ENCODE results near the gene PIAS1.

Gene PIAS1

DNA sequence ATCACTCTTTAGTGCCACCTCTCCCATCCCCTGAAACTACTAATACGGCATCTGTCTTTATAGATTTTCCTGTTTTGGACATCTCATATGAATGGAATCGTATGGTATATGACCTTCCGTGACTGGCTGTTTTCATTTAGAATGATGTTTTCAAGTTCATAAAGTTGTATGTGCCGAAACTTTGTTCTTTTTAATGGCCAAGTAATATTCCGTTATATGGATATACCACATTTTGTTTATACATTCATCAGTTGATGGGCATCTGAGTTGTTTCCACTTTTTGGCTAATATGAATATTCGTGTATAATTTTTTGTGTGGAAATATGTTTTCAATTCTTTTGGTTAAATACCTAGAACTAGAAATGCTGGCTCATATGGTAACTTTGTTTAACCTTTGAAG, 49.5 kb downstream of the PIAS1 start:
- Histone ChIP-seq H3K4me1 (no peaks in the 10 kb centered on the region), H3K9me3 (no peaks in the 10 kb centered on the region), H3K4me3 (ENCODE audit: low read depth, low read length) (no peak overlapping the region), H3K36me3 (no peaks in the 10 kb centered on the region), H3K27me3 (no peaks in the 10 kb centered on the region)
- DNase-seq = no peak
- TF ChIP-seq, protein P1, sequence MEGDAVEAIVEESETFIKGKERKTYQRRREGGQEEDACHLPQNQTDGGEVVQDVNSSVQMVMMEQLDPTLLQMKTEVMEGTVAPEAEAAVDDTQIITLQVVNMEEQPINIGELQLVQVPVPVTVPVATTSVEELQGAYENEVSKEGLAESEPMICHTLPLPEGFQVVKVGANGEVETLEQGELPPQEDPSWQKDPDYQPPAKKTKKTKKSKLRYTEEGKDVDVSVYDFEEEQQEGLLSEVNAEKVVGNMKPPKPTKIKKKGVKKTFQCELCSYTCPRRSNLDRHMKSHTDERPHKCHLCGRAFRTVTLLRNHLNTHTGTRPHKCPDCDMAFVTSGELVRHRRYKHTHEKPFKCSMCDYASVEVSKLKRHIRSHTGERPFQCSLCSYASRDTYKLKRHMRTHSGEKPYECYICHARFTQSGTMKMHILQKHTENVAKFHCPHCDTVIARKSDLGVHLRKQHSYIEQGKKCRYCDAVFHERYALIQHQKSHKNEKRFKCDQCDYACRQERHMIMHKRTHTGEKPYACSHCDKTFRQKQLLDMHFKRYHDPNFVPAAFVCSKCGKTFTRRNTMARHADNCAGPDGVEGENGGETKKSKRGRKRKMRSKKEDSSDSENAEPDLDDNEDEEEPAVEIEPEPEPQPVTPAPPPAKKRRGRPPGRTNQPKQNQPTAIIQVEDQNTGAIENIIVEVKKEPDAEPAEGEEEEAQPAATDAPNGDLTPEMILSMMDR (IDR thresholded peaks at IDR 0.05; ENCODE audit: low read depth, low read length) = no peak

DNA sequence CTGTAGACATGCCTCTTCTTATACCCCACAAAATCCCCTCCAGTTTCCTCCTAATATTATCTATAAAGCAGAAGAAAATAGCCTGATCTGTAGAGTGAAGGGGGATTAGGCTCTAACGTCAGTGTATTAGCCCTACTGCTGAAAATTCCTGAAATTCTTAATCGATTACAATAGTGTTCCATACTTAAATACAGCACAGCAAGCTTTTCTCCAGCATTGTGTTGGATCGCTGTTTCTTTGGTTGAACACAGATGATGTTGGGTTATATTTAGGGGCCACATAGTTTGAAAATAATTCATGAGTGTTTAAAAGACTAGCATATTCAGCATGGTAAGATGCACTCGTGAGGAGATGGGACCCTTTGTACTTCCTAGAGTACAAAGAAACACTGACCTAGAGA, 52.5 kb downstream of the PIAS1 start:
- H3K4me1 ChIP-seq = no peaks in the 10 kb centered on the region
- no peak for DNase-seq
- H3K27me3 ChIP-seq = no peaks in the 10 kb centered on the region
- no peaks in the 10 kb centered on the region for H3K36me3 ChIP-seq
- TF ChIP-seq, protein P1 (IDR thresholded peaks at IDR 0.05; ENCODE audit: low read depth, low read length) = no peak
- no peak overlapping the region for H3K4me3 ChIP-seq (ENCODE audit: low read depth, low read length)
- no peaks in the 10 kb centered on the region for H3K9me3 ChIP-seq

DNA sequence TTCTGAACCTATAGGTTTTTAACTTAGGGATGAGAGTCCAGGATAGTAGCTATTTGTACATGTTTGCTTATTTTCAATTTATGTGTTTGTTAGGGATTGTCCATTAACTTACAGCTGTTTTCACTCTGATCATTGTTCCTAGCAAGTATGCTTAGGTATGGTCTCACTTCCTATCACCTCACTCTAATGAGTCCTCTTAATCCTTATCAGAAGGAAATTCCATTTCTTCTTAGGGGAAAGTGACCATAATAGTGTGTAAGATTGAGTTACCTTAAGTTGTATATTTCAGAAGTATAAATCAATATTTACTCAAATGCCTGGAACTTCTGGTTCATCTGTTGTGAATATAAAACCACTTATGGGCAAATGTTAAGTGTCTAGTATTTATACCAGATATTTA, 53.0 kb downstream of the PIAS1 start:
- H3K9me3 ChIP-seq = no peaks in the 10 kb centered on the region
- no peak for DNase-seq
- no peaks in the 10 kb centered on the region for H3K4me1 ChIP-seq
- no peaks in the 10 kb centered on the region for H3K27me3 ChIP-seq
- no peaks in the 10 kb centered on the region for H3K36me3 ChIP-seq
- no peak overlapping the region for H3K4me3 ChIP-seq (ENCODE audit: low read depth, low read length)
- TF ChIP-seq, protein P1 (IDR thresholded peaks at IDR 0.05; ENCODE audit: low read depth, low read length) = no peak

DNA sequence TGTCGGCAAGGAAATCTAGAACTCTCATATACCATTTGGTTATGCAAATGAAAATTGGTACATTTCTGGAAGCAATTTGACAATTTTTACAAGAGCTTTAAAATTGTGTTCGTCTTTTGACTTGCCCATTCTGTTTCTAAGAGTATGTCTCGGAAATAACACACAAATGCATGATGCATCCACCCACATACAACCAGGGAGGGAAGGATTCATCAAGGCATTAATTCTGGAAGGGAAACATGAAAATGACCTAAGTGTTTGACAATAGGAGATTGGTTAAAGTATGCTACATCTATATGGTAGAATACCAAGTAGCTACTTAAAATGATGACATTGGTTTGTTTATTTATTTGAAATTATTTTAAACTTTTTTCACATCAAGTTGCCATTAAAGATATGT, 58.6 kb downstream of the PIAS1 start:
- Histone ChIP-seq H3K4me3 (ENCODE audit: low read depth, low read length) (no peak overlapping the region), H3K4me1 (peaks cover 5% of the 10 kb centered on the region; the same call in 1 of the 2 replicates)

DNA sequence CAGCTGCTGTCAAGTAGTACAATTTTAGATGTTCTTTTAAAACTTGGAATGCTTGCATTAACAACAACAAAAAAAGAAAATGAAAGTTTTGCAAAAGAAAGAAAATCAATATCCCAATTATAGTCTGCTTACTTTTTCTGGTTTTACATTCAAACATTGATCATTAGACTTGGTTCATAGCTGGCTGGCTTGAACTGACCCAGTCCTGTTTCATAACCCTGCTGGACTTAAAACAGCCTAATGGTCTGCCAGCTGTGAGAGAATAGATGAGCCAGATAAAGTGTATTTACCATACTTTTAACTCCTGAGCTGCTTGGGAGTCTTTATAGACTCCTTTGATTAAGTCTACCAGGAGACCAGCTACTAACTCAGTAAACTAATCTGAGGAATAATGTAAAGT, 59.2 kb downstream of the PIAS1 start:
- Histone ChIP-seq H3K36me3 (no peaks in the 10 kb centered on the region), H3K27me3 (no peaks in the 10 kb centered on the region), H3K9me3 (no peaks in the 10 kb centered on the region), H3K4me3 (ENCODE audit: low read depth, low read length) (no peak overlapping the region), H3K4me1 (peaks cover 5% of the 10 kb centered on the region; the same call in 1 of the 2 replicates)
- DNase-seq = no peak
- TF ChIP-seq, protein P1 (IDR thresholded peaks at IDR 0.05; ENCODE audit: low read depth, low read length) = no peak

More for the DNA sequence above, 58.6 kb downstream of the PIAS1 start:
- DNase-seq = no peak
- TF ChIP-seq, protein P1 (IDR thresholded peaks at IDR 0.05; ENCODE audit: low read depth, low read length) = no peak
- Histone ChIP-seq H3K9me3 (no peaks in the 10 kb centered on the region), H3K36me3 (no peaks in the 10 kb centered on the region), H3K27me3 (no peaks in the 10 kb centered on the region)

DNA sequence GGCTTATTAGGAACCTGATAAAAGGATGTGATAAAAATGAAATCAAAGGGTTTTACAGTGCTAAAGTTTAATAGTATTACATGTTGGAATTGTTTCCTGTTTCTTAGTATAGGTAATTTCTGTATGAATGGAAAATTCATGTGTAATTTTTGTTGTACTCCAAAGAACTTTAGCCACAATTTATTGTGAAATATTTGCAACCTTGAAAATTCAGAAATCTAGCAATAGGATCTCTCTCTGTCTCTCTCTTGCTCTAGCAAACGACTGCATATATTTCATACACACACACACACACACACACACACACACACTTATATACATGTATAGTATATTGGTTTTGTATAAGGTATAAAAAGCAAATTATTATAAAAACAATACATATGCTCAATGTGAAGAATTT, 59.6 kb downstream of the PIAS1 start:
- H3K27me3 ChIP-seq = no peaks in the 10 kb centered on the region
- DNase-seq = no peak
- TF ChIP-seq, protein P1 (IDR thresholded peaks at IDR 0.05; ENCODE audit: low read depth, low read length) = no peak
- H3K36me3 ChIP-seq = no peaks in the 10 kb centered on the region
- no peak overlapping the region for H3K4me3 ChIP-seq (ENCODE audit: low read depth, low read length)
- H3K9me3 ChIP-seq = no peaks in the 10 kb centered on the region
- peaks cover 5% of the 10 kb centered on the region; the same call in 1 of the 2 replicates for H3K4me1 ChIP-seq
